Right lobe of liver (tissue), 4 donors: ENCODE data around the gene ARPC1B.
"Not testable (repeated sequence)": the region's sequence is repeated elsewhere in the genome, so short reads cannot be mapped to it uniquely, and the experiment has no call there.

Experiments
- POLR2A ChIP-seq: fragments of 450-650 bp; IDR thresholded peaks from one replicate; pipeline ENCODE4 v1.6.1; 2017; ENCODE audit warnings: antibody characterized with exemption, mild to moderate bottlenecking
- TF ChIP-seq, protein P1 (sequence below), 4 donors: fragments of 200-600 bp in 3 of 4; fragments of 450-650 bp in 1 of 4; IDR thresholded peaks; one replicate each; pipeline versions ENCODE4 v1.5.1 to v1.8.0; 2016 to 2022; ENCODE audit warnings: antibody characterized with exemption in 4 of 4, mild to moderate bottlenecking in 2 of 4
- donor health status: DM: no; HTN: no; CAD: no.
- donor health status: DM: no; HTN: no; CAD: no.
- donor health status: DM: no; HTN: yes; CAD: no.

DNA sequence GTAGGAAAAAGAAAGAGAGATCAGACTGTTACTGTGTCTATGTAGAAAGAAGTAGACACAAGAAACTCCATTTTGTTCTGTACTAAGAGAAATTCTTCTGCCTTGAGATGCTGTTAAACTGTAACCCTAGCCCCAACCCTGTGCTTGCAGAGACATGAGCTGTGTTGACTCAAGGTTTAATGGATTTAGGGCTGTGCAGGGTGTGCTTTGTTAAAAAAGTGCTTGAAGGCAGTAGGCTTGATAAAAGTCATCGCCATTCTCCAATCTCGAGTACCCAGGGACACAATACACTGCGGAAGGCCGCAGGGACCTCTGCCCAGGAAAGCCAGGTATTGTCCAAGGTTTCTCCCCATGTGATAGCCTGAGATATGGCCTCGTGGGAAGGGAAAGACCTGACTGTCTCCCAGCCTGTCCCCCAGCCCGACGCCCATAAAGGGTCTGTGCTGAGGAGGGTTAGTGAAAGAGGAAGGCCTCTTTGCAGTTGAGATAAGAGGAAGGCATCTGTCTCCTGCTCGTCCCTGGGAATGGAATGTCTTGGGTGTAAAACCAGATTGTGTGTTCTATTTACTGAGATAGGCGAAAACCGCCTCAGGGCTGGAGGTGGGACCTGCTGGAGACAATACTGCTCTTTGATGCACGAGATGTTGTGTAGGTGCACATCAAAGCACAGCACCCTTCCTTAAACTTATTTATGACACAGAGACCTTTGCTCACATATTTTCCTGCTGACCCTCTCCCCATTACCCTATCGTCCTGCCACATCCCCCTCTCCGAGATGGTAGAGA is 57.4 kb downstream of the ARPC1B start:
- TF ChIP-seq, protein P1, sequence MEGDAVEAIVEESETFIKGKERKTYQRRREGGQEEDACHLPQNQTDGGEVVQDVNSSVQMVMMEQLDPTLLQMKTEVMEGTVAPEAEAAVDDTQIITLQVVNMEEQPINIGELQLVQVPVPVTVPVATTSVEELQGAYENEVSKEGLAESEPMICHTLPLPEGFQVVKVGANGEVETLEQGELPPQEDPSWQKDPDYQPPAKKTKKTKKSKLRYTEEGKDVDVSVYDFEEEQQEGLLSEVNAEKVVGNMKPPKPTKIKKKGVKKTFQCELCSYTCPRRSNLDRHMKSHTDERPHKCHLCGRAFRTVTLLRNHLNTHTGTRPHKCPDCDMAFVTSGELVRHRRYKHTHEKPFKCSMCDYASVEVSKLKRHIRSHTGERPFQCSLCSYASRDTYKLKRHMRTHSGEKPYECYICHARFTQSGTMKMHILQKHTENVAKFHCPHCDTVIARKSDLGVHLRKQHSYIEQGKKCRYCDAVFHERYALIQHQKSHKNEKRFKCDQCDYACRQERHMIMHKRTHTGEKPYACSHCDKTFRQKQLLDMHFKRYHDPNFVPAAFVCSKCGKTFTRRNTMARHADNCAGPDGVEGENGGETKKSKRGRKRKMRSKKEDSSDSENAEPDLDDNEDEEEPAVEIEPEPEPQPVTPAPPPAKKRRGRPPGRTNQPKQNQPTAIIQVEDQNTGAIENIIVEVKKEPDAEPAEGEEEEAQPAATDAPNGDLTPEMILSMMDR (IDR thresholded peaks at IDR 0.05) = not testable (repeated sequence)
- TF ChIP-seq POLR2A = not testable (repeated sequence)
